A549 (cell line): ENCODE data around the gene KRTDAP. TPM values are rescaled to one million over a fixed set of nuclear protein-coding genes. Genes with fewer than 3 reads are reported as not detected.

Experiments
- ATAC-seq, 2 experiments: fragments of 200-7000 bp in 1 of 2; fragments of >200 bp in 1 of 2; cut with Nextera tagmentation in 1 of 2; cut with Tn5 transposase in 1 of 2; 3 replicates each; pipeline versions ENCODE4 v1.8.0 to v1.9.1; 2018 to 2020; ENCODE audit warnings: mild to moderate bottlenecking in 1 of 2, moderate library complexity in 1 of 2
- CTCF ChIA-PET: fragments of 300-600 bp; sonication (Branson Sonifier 250); formaldehyde crosslinking; extraction: SDS; loops from one replicate; lab custom pipeline; 2021; ENCODE audit warnings: antibody characterized with exemption, inconsistent platforms; lab: Yijun Ruan, JAX
- POLR2A ChIA-PET: fragments of 350-600 bp; formaldehyde crosslinking; extraction: SDS; loops from one replicate; lab custom pipeline; 2021; ENCODE audit warnings: antibody characterized with exemption, inconsistent platforms; lab: Yijun Ruan, JAX
- DNase-seq, 2 experiments: peaks; one replicate each; pipeline versions ENCODE4 v3.0.0 to v3.0.0-alpha.2; 2011 to 2016; ENCODE audit warnings: low read depth in 1 of 2, low spot score in 1 of 2
- FAIRE-seq: peaks from 2 replicates; lab custom pipeline; 2011; peaks lifted over from hg19 to GRCh38; lab: Jason Lieb, UNC
- H3K27ac ChIP-seq, 2 experiments: fragments of >200 bp; sonication (Bioruptor Twin); formaldehyde crosslinking; 3 replicates each; pipeline ENCODE4 v1.5.1; 2016 to 2017
- H3K4me1 ChIP-seq: fragments of >200 bp; sonication (Bioruptor Twin); formaldehyde crosslinking; 3 replicates; pipeline ENCODE4 v1.6.1; 2016
- H3K4me2 ChIP-seq: fragments of >200 bp; sonication (Bioruptor Twin); formaldehyde crosslinking; 3 replicates; pipeline ENCODE4 v1.6.1; 2016
- H3K4me3 ChIP-seq: fragments of >200 bp; sonication (Bioruptor Twin); formaldehyde crosslinking; 3 replicates; pipeline ENCODE4 v1.5.1; 2016
- H3K9me3 ChIP-seq: fragments of >200 bp; sonication (Bioruptor Twin); formaldehyde crosslinking; 3 replicates; pipeline ENCODE4 v1.6.1; 2016
- CHD2 ChIP-seq: fragments of 150-350 bp; IDR thresholded peaks from 2 replicates; pipeline ENCODE4 v1.6.1; 2014; ENCODE audit warnings: low read length; ENCODE audit not compliant: partially characterized antibody
- FOSB ChIP-seq: fragments of 250-450 bp; sonication (Bioruptor Pico); IDR thresholded peaks from 2 replicates; pipeline ENCODE4 v1.5.0; 2020; ENCODE audit warnings: mild to moderate bottlenecking, moderate library complexity
- KDM1A ChIP-seq: fragments of 200-600 bp; sonication (generic); IDR thresholded peaks from 2 replicates; pipeline ENCODE4 v1.6.1; 2016; ENCODE audit warnings: low read depth, mild to moderate bottlenecking
- MAZ ChIP-seq: fragments of 150-350 bp; IDR thresholded peaks from 2 replicates; pipeline ENCODE4 v1.6.1; 2014; ENCODE audit warnings: antibody characterized with exemption, low read depth, low read length, borderline replicate concordance
- NFE2L2 ChIP-seq: fragments of 150-350 bp; conservative IDR thresholded peaks from 2 replicates; pipeline ENCODE4 v1.6.1; 2014; ENCODE audit warnings: low read length
- NPAS2 ChIP-seq: fragments of 250-450 bp; sonication (Bioruptor Pico); IDR thresholded peaks from 2 replicates; pipeline ENCODE4 v1.8.0; 2022; ENCODE audit warnings: mild to moderate bottlenecking, moderate library complexity, borderline replicate concordance
- PHF8 ChIP-seq: fragments of 200-600 bp; sonication (generic); IDR thresholded peaks from 2 replicates; pipeline ENCODE4 v1.6.1; 2016; ENCODE audit warnings: low read depth, mild to moderate bottlenecking, antibody characterized with exemption, moderate library complexity, borderline replicate concordance
- RAD21 ChIP-seq, 2 experiments: fragments of >200 bp in 1 of 2; sonication (Bioruptor Twin) in 1 of 2; formaldehyde crosslinking in 1 of 2; IDR thresholded peaks in 1 of 2; conservative IDR thresholded peaks in 1 of 2; 2 replicates in 1 of 2; 3 replicates in 1 of 2; pipeline ENCODE4 v1.6.1; 2012 to 2018; ENCODE audit warnings: inconsistent platforms in 1 of 2
- RFX5 ChIP-seq: fragments of 450-650 bp; IDR thresholded peaks from 2 replicates; pipeline ENCODE4 v1.7.1; 2014; ENCODE audit warnings: antibody characterized with exemption, mild to moderate bottlenecking, moderate library complexity
- SREBF2 ChIP-seq: fragments of 450-650 bp; IDR thresholded peaks from 2 replicates; pipeline ENCODE4 v1.6.1; 2014; ENCODE audit warnings: mild to moderate bottlenecking, moderate library complexity
- TP53 ChIP-seq: fragments of 250-450 bp; sonication (Bioruptor Pico); IDR thresholded peaks from 2 replicates; pipeline ENCODE4 v1.5.0; 2021; ENCODE audit warnings: mild to moderate bottlenecking, moderate library complexity
- ZC3H11A ChIP-seq: fragments of 450-650 bp; IDR thresholded peaks from 2 replicates; pipeline ENCODE4 v1.6.1; 2014; ENCODE audit warnings: antibody characterized with exemption, mild to moderate bottlenecking
- ZNF302 ChIP-seq: fragments of 250-450 bp; sonication (Bioruptor Pico); IDR thresholded peaks from 2 replicates; pipeline ENCODE4 v1.9.0; 2021; ENCODE audit warnings: inconsistent platforms, mild to moderate bottlenecking, moderate library complexity
- WGBS: methylation state at CpG from one replicate; pipeline ENCODE4 v1.1.6; 2017; ENCODE audit errors: missing lambda C conversion rate; 5-methylcytosine and 5-hydroxymethylcytosine counted together
- polyA plus RNA-seq, 4 experiments: library from polyadenylated mRNA; depleted of rRNA in 3 of 4; stranded (reverse); fragments of >200 nt; fragmentation: RNase III in 1 of 4; extraction: RNeasy Plus Mini Kit Qiagen cat#74134 plus additional on column Dnase treatment in 1 of 4; gene quantifications; 2 replicates in 3 of 4; 3 replicates in 1 of 4; pipeline ENCODE4 v1.2.3, GENCODE V29; 2011 to 2017
- TF ChIP-seq, protein P1 (sequence below): IDR thresholded peaks from 2 replicates; pipeline ENCODE4 v1.6.1; 2012
- TF ChIP-seq, protein P2 (sequence below): fragments of 250-450 bp; sonication (Bioruptor Pico); IDR thresholded peaks from 2 replicates; pipeline ENCODE4 v1.5.0; 2020; ENCODE audit warnings: low read depth, mild to moderate bottlenecking, moderate library complexity
- TF ChIP-seq, protein P3 (sequence below): fragments of 150-350 bp; IDR thresholded peaks from 2 replicates; pipeline ENCODE4 v1.6.1; 2014; ENCODE audit warnings: low read depth, mild to moderate bottlenecking, low read length
- TF ChIP-seq, protein P4 (sequence below): IDR thresholded peaks from 2 replicates; pipeline ENCODE4 v1.6.1; 2012
- TF ChIP-seq, protein P5 (sequence below): fragments of >200 bp; sonication (Bioruptor Twin); formaldehyde crosslinking; IDR thresholded peaks from 3 replicates; pipeline ENCODE4 v1.5.1; 2016
- TF ChIP-seq, protein P6 (sequence below): fragments of 200-600 bp; sonication (generic); IDR thresholded peaks from 2 replicates; pipeline ENCODE4 v1.6.1; 2016; ENCODE audit warnings: antibody characterized with exemption, mild to moderate bottlenecking, moderate library complexity
- TF ChIP-seq, protein P7 (sequence below): fragments of 250-450 bp; sonication (Bioruptor Pico); IDR thresholded peaks from 2 replicates; pipeline ENCODE4 v1.5.0; 2021; ENCODE audit warnings: mild to moderate bottlenecking, moderate library complexity, borderline replicate concordance

Gene KRTDAP
- polyA plus RNA-seq, 2 of the 4 experiments (the other 2 are of a cell fraction): not detected

DNA sequence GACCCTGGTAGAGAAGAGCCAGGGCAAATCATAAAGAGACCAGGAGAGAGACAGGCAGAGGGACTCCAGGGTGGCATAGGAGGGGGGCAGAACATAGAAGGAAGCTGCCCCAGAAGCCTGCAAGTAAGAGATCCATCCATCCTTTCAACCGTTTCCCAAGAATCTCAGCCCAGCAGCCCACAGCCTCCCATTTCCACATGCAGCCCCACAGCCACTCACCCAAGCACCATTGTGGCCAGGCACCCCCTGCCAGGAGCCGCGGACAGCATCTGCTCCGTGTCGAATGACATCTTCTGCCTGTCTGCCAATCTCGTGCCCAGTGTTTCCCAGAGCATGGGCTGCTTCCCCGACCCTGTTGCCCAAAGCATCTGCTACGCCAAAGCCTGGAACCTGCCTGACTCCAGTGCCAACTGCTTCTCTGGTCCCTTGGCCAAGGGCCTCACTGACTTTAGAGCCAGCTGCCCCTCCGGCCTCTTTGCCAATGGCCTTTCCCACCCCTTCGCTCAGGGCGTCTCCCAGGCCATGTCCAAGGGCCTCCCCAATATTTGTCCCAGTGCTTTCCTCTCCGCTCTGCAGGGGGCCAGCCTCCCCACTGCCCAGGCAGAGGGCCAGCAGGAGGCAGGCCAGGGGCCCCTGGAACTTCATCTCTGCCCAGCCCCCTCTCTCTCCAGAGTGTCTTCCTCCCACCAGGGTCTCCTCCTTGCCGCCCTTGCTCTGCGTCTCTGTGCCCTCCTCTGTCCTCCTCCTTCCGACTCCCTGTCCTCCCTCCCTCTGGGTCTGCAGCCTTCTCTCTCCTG is 22.8 kb upstream of the KRTDAP start:
- POLR2A ChIA-PET: interaction anchor here (0.6 kb wide), 1 partner anchor 27 kb away, joined by 4 read pairs; no protein-coding TSS in a partner anchor
- DNase-seq (no peak), FAIRE-seq (no peak), ATAC-seq (no peak)
- TF ChIP-seq ZC3H11A: no peak
- TF ChIP-seq RFX5: no peak
- TF ChIP-seq, protein P1, sequence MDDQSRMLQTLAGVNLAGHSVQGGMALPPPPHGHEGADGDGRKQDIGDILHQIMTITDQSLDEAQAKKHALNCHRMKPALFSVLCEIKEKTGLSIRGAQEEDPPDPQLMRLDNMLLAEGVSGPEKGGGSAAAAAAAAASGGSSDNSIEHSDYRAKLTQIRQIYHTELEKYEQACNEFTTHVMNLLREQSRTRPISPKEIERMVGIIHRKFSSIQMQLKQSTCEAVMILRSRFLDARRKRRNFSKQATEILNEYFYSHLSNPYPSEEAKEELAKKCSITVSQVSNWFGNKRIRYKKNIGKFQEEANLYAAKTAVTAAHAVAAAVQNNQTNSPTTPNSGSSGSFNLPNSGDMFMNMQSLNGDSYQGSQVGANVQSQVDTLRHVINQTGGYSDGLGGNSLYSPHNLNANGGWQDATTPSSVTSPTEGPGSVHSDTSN: no peak
- TF ChIP-seq, protein P2, sequence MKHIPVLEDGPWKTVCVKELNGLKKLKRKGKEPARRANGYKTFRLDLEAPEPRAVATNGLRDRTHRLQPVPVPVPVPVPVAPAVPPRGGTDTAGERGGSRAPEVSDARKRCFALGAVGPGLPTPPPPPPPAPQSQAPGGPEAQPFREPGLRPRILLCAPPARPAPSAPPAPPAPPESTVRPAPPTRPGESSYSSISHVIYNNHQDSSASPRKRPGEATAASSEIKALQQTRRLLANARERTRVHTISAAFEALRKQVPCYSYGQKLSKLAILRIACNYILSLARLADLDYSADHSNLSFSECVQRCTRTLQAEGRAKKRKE (CRISPR knock-in tag): no peak
- no peak for TF ChIP-seq FOSB
- TF ChIP-seq KDM1A: no peak
- TF ChIP-seq RAD21 (conservative IDR thresholded peaks at IDR 0.05 in 1 of 2, IDR thresholded peaks at IDR 0.05 in 1 of 2): no peak
- TF ChIP-seq NFE2L2: no peak
- TF ChIP-seq, protein P3, sequence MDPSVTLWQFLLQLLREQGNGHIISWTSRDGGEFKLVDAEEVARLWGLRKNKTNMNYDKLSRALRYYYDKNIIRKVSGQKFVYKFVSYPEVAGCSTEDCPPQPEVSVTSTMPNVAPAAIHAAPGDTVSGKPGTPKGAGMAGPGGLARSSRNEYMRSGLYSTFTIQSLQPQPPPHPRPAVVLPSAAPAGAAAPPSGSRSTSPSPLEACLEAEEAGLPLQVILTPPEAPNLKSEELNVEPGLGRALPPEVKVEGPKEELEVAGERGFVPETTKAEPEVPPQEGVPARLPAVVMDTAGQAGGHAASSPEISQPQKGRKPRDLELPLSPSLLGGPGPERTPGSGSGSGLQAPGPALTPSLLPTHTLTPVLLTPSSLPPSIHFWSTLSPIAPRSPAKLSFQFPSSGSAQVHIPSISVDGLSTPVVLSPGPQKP: no peak
- no peak for TF ChIP-seq ZNF302 (CRISPR knock-in tag)
- TF ChIP-seq, protein P4, sequence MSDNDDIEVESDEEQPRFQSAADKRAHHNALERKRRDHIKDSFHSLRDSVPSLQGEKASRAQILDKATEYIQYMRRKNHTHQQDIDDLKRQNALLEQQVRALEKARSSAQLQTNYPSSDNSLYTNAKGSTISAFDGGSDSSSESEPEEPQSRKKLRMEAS: no peak
- TF ChIP-seq MAZ: no peak
- TF ChIP-seq, protein P5, sequence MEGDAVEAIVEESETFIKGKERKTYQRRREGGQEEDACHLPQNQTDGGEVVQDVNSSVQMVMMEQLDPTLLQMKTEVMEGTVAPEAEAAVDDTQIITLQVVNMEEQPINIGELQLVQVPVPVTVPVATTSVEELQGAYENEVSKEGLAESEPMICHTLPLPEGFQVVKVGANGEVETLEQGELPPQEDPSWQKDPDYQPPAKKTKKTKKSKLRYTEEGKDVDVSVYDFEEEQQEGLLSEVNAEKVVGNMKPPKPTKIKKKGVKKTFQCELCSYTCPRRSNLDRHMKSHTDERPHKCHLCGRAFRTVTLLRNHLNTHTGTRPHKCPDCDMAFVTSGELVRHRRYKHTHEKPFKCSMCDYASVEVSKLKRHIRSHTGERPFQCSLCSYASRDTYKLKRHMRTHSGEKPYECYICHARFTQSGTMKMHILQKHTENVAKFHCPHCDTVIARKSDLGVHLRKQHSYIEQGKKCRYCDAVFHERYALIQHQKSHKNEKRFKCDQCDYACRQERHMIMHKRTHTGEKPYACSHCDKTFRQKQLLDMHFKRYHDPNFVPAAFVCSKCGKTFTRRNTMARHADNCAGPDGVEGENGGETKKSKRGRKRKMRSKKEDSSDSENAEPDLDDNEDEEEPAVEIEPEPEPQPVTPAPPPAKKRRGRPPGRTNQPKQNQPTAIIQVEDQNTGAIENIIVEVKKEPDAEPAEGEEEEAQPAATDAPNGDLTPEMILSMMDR: no peak
- TF ChIP-seq SREBF2: no peak
- TF ChIP-seq, protein P6, sequence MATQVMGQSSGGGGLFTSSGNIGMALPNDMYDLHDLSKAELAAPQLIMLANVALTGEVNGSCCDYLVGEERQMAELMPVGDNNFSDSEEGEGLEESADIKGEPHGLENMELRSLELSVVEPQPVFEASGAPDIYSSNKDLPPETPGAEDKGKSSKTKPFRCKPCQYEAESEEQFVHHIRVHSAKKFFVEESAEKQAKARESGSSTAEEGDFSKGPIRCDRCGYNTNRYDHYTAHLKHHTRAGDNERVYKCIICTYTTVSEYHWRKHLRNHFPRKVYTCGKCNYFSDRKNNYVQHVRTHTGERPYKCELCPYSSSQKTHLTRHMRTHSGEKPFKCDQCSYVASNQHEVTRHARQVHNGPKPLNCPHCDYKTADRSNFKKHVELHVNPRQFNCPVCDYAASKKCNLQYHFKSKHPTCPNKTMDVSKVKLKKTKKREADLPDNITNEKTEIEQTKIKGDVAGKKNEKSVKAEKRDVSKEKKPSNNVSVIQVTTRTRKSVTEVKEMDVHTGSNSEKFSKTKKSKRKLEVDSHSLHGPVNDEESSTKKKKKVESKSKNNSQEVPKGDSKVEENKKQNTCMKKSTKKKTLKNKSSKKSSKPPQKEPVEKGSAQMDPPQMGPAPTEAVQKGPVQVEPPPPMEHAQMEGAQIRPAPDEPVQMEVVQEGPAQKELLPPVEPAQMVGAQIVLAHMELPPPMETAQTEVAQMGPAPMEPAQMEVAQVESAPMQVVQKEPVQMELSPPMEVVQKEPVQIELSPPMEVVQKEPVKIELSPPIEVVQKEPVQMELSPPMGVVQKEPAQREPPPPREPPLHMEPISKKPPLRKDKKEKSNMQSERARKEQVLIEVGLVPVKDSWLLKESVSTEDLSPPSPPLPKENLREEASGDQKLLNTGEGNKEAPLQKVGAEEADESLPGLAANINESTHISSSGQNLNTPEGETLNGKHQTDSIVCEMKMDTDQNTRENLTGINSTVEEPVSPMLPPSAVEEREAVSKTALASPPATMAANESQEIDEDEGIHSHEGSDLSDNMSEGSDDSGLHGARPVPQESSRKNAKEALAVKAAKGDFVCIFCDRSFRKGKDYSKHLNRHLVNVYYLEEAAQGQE: no peak
- no peak for TF ChIP-seq TP53 (CRISPR knock-in tag)
- TF ChIP-seq, protein P7, sequence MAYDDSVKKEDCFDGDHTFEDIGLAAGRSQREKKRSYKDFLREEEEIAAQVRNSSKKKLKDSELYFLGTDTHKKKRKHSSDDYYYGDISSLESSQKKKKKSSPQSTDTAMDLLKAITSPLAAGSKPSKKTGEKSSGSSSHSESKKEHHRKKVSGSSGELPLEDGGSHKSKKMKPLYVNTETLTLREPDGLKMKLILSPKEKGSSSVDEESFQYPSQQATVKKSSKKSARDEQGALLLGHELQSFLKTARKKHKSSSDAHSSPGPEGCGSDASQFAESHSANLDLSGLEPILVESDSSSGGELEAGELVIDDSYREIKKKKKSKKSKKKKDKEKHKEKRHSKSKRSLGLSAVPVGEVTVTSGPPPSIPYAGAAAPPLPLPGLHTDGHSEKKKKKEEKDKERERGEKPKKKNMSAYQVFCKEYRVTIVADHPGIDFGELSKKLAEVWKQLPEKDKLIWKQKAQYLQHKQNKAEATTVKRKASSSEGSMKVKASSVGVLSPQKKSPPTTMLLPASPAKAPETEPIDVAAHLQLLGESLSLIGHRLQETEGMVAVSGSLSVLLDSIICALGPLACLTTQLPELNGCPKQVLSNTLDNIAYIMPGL (CRISPR knock-in tag): no peak
- TF ChIP-seq PHF8: no peak
- no peak for TF ChIP-seq CHD2
- TF ChIP-seq NPAS2 (CRISPR knock-in tag): no peak
- H3K9me3 ChIP-seq: no peaks in the 10 kb centered on the region
- H3K27ac ChIP-seq: no peak overlapping the region
- H3K4me3 ChIP-seq: no peak overlapping the region
- no peak overlapping the region; the same call in 2 of the 3 replicates for H3K4me2 ChIP-seq
- CTCF ChIA-PET: interaction anchor here (0.9 to 6.2 kb wide), 7 partner anchors 17 to 105 kb away, joined by 3 to 50 read pairs (median 5); no protein-coding TSS in a partner anchor
- WGBS: 76% methylated on average over 15 of the region's 15 CpGs
- peaks cover 18% of the 10 kb centered on the region for H3K4me1 ChIP-seq
